ENCODE data around the gene NIM1K. TPM values are rescaled to one million over a fixed set of nuclear protein-coding genes. Genes with fewer than 3 reads are reported as not detected.

The NIM1K gene
- total RNA-seq, result 1 to 10 TPM in 1 of 2 donors, not detected in 1; 4.2 TPM
- polyA plus RNA-seq, result 1 to 10 TPM; 1.0 to 3.1 TPM
- long read RNA-seq, donor 1, result 0 reads
- long read RNA-seq, donor 2, result 0 reads
- long read RNA-seq, donor 3, result 0 reads
- long read RNA-seq, donor 4, result 0 reads
- long read RNA-seq, donor 5, result 0 reads

DNA sequence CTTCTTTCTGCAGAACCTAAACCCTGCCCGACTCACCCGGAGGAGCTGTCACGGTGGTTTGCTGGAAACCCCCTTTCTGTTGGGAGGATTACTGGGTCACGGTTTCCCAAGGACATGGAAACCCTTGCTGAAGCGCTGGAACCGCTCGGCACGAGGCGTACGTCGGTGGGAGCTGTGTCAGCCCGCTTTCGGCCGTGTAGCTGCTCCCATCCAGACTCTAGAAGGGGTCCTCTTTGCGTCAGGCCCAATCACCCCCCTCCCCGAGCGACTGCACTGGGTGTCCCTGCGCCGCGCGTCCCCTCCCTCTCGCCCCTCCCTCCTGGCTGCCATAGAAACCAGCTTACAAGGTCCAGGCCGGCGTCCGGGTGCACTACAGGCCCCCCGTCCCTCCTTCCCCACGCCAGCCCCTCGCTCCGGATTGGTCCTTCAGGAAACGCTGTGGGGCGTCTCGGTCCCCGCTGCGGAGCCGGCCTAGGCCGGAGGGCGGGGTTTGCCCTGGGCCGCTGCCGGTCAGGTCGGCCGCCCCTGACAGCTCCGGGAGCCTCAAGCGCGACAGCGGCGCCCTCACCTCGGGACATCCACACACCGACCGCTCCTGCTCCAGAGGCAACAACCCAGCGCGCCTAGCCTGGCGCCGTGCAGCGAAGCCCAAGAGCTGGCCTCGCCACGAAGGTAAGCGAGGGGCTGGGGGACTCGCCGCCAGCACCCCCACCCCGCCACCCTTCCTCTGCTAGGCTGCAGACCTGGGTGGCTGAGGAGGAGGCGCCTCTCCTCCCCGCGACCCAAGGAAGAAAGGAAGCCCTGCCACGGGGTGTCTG is at the start of gene NIM1K:
TSS of gene NIM1K (plus strand) at position 486 of the 818 bp plus-strand sequence. CDS start 53,551 bp downstream, outside the sequence.
- H3K9ac ChIP-seq (ENCODE audit: insufficient read depth in 1 of 2, low read length in 2 of 2), result no peak within 1 kb of the TSS
- 0 to 1% methylated on average over 58 to 64 of the region's 64 CpGs for WGBS, 2 donors
- no peaks in the 10 kb centered on the region for H3K36me3 ChIP-seq (ENCODE audit: control insufficient read depth in 4 of 4, insufficient read depth in 4 of 4, low read length in 4 of 4)
- peaks cover 0 to 35% (median 6%) of the 10 kb centered on the region in 3 donors for H3K27me3 ChIP-seq (ENCODE audit: control insufficient read depth in 3 of 3, insufficient read depth in 3 of 3, low read length in 2 of 3)
- DNase-seq, result peak; percentile 62 to 67 (median 66)
- peak; percentile 63 for ATAC-seq (ENCODE audit: insufficient read depth, low FRiP score)
- peaks cover 0 to 22% (median 10%) of the 10 kb centered on the region in 5 donors for H3K4me1 ChIP-seq (ENCODE audit: control insufficient read depth in 5 of 5, insufficient read depth in 5 of 5, low read length in 5 of 5)
- TF ChIP-seq, protein P1, sequence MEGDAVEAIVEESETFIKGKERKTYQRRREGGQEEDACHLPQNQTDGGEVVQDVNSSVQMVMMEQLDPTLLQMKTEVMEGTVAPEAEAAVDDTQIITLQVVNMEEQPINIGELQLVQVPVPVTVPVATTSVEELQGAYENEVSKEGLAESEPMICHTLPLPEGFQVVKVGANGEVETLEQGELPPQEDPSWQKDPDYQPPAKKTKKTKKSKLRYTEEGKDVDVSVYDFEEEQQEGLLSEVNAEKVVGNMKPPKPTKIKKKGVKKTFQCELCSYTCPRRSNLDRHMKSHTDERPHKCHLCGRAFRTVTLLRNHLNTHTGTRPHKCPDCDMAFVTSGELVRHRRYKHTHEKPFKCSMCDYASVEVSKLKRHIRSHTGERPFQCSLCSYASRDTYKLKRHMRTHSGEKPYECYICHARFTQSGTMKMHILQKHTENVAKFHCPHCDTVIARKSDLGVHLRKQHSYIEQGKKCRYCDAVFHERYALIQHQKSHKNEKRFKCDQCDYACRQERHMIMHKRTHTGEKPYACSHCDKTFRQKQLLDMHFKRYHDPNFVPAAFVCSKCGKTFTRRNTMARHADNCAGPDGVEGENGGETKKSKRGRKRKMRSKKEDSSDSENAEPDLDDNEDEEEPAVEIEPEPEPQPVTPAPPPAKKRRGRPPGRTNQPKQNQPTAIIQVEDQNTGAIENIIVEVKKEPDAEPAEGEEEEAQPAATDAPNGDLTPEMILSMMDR (IDR thresholded peaks at IDR 0.05; ENCODE audit: control extremely low read depth, extremely low read depth), result no peak
- no peaks in the 10 kb centered on the region for H3K9me3 ChIP-seq (ENCODE audit: control insufficient read depth in 4 of 4, insufficient read depth in 3 of 4, low read length in 3 of 4)
- peak within 1 kb of the TSS; percentile 28 for H3K4me3 ChIP-seq
- no peak within 1 kb of the TSS for H3K27ac ChIP-seq (ENCODE audit: low read depth in 1 of 2, low read length in 1 of 2)

GRCh38 chr5:43145071-43145470 is 47.0 kb upstream of the NIM1K start:
- H3K9me3 ChIP-seq (ENCODE audit: control insufficient read depth in 4 of 4, insufficient read depth in 3 of 4, low read length in 3 of 4), result no peaks in the 10 kb centered on the region
- no peak overlapping the region for H3K4me3 ChIP-seq
- H3K36me3 ChIP-seq (ENCODE audit: control insufficient read depth in 4 of 4, insufficient read depth in 4 of 4, low read length in 4 of 4), result peaks cover 0 to 16% (median 11%) of the 10 kb centered on the region in 4 donors
- TF ChIP-seq, protein P1 (IDR thresholded peaks at IDR 0.05; ENCODE audit: control extremely low read depth, extremely low read depth), result no peak
- no peak overlapping the region for H3K27ac ChIP-seq (ENCODE audit: low read depth in 1 of 2, low read length in 1 of 2)
- no peaks in the 10 kb centered on the region for H3K27me3 ChIP-seq (ENCODE audit: control insufficient read depth in 3 of 3, insufficient read depth in 3 of 3, low read length in 2 of 3)
- no peak for ATAC-seq (ENCODE audit: insufficient read depth, low FRiP score)
- H3K4me1 ChIP-seq (ENCODE audit: control insufficient read depth in 5 of 5, insufficient read depth in 5 of 5, low read length in 5 of 5), result no peaks in the 10 kb centered on the region
- no peak for DNase-seq
- H3K9ac ChIP-seq (ENCODE audit: insufficient read depth in 1 of 2, low read length in 2 of 2), result no peak overlapping the region
- WGBS, 2 donors, result 96 to 98% methylated on average over 3 of the region's 3 CpGs

DNA sequence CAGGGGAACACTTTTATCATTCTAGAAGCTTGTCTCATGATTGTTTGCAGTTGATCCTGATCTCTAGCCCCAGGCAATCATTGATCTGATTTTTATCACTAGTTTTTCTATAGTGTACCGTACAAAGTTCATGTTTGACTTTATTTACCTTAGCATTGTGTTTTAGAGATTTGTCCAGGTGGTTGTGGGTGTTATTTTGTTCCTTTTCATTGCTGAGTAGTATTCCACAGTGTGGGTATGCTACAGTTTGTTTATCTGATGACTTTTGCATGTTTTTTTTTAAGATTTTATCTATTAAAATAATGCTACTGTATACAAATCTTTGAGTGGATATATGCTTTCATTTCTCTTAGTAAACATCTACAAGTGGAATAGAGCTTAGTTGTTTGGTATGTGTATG is 45.1 kb upstream of the NIM1K start:
- Histone ChIP-seq H3K36me3 (ENCODE audit: control insufficient read depth in 4 of 4, insufficient read depth in 4 of 4, low read length in 4 of 4) (peaks cover 0 to 21% (median 10%) of the 10 kb centered on the region in 4 donors), H3K27me3 (ENCODE audit: control insufficient read depth in 3 of 3, insufficient read depth in 3 of 3, low read length in 2 of 3) (no peaks in the 10 kb centered on the region)

More for the DNA sequence above, 45.1 kb upstream of the NIM1K start:
- H3K4me1 ChIP-seq (ENCODE audit: control insufficient read depth in 5 of 5, insufficient read depth in 5 of 5, low read length in 5 of 5), result no peaks in the 10 kb centered on the region
- ATAC-seq (ENCODE audit: insufficient read depth, low FRiP score), result no peak
- no peak for DNase-seq
- TF ChIP-seq, protein P1 (IDR thresholded peaks at IDR 0.05; ENCODE audit: control extremely low read depth, extremely low read depth), result no peak
- no peak overlapping the region for H3K27ac ChIP-seq (ENCODE audit: low read depth in 1 of 2, low read length in 1 of 2)
- WGBS, 2 donors, result 95 to 100% methylated on average over 1 of the region's 1 CpG
- H3K4me3 ChIP-seq, result no peak overlapping the region
- H3K9ac ChIP-seq (ENCODE audit: insufficient read depth in 1 of 2, low read length in 2 of 2), result no peak overlapping the region
- H3K9me3 ChIP-seq (ENCODE audit: control insufficient read depth in 4 of 4, insufficient read depth in 3 of 4, low read length in 3 of 4), result no peaks in the 10 kb centered on the region
